GM12865 (cell line): ENCODE results near the gene GRB10.
"Not testable (repeated sequence)": the region's sequence is repeated elsewhere in the genome, so short reads cannot be mapped to it uniquely, and the experiment has no call there.

Experiments used
- DNase-seq: peaks from one replicate; pipeline ENCODE4 v3.0.0; 2010; ENCODE audit warnings: low read depth
- H3K4me3 ChIP-seq: 2 replicates; pipeline ENCODE4 v1.5.1; 2011; ENCODE audit warnings: mild to moderate bottlenecking, low read depth, low read length, control low read depth
- TF ChIP-seq, protein P1 (sequence below): IDR thresholded peaks from 2 replicates; pipeline ENCODE4 v1.5.1; 2011; ENCODE audit warnings: low read length, control low read depth, low read depth, inconsistent platforms; ENCODE audit not compliant: insufficient read depth; ENCODE audit errors: missing control alignments

The GRB10 gene

DNA sequence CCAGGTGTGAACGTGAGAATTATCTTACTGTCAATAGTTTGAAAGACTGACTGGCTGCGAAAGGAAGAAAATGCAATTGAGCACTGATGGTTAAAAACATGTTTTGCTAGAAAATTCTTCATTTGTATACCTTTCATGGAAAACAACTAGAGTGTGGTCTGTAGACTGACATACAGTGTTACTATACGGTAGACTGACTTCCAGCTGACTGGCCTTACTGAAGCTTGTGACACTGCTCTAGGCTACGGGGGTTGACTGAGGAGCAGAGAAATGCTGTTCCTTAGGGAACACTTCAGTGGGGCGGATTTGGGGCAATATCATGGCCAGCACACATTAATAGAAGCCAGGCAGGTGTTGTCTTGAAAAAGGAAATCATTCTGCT is 191.6 kb downstream of the GRB10 start:
- TF ChIP-seq, protein P1, sequence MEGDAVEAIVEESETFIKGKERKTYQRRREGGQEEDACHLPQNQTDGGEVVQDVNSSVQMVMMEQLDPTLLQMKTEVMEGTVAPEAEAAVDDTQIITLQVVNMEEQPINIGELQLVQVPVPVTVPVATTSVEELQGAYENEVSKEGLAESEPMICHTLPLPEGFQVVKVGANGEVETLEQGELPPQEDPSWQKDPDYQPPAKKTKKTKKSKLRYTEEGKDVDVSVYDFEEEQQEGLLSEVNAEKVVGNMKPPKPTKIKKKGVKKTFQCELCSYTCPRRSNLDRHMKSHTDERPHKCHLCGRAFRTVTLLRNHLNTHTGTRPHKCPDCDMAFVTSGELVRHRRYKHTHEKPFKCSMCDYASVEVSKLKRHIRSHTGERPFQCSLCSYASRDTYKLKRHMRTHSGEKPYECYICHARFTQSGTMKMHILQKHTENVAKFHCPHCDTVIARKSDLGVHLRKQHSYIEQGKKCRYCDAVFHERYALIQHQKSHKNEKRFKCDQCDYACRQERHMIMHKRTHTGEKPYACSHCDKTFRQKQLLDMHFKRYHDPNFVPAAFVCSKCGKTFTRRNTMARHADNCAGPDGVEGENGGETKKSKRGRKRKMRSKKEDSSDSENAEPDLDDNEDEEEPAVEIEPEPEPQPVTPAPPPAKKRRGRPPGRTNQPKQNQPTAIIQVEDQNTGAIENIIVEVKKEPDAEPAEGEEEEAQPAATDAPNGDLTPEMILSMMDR = no peak
- no peak overlapping the region for H3K4me3 ChIP-seq
- DNase-seq = no peak

DNA sequence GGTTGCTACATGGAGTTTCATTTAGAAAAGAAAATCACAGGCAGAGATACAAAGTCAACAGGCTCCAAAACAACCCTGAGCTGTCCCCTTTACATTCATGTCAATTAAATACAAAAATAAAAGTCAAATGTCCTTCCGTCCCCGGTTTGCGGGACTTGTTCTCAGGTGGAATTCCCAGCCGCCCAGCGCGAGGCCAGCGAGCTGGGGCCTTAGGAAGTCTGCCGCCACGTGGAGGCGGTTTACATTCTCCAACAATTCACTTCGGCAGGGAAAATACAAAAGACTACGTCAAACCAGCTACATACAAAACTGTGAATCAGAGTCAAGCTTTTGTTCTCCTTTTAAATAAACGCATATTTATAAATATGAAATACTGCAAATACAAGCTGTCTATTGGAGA is 192.2 kb downstream of the GRB10 start:
- TF ChIP-seq, protein P1 = no peak
- DNase-seq = no peak
- no peak overlapping the region for H3K4me3 ChIP-seq

DNA sequence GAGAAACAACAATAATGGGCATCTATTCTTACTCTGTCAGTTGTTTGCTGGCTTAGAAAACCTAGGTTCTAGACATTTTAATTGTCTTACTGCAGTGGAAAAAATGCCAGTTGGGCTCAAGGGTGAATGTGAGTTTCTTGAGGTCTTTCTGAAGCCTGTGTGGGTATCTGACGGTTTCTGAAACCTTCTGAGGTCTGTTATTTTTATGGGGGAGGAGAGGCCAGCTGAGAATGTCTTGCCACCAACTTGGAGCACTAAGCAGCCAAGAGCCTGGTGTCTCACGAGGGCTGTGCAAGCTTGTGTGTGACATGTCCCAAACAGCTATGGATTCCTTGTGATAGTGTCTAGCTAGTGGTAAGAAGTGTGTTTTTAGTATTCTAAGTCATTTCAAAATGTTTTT is 193.3 kb downstream of the GRB10 start:
- TF ChIP-seq, protein P1 = no peak
- no peak for DNase-seq
- H3K4me3 ChIP-seq = no peak overlapping the region

DNA sequence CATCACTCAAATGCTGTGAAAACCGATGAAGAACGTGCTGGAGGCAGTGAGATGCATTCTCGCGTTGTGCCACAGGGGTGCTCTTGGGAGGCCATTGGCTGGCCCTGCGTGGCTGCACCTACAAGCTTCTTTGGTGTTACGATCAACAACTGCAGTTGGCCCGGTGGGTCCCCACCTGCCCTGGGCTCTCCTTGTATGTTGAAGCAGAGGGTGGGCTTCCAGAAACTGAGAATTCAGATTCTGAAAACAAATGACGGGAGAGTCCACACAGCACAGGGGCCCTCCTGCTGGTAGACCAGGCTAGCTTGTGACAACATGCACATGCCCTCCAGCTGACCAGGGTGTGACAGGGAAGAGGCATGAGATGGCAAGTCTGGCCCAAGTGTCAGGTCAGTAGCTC is 193.8 kb downstream of the GRB10 start:
- TF ChIP-seq, protein P1 = no peak
- DNase-seq = no peak

DNA sequence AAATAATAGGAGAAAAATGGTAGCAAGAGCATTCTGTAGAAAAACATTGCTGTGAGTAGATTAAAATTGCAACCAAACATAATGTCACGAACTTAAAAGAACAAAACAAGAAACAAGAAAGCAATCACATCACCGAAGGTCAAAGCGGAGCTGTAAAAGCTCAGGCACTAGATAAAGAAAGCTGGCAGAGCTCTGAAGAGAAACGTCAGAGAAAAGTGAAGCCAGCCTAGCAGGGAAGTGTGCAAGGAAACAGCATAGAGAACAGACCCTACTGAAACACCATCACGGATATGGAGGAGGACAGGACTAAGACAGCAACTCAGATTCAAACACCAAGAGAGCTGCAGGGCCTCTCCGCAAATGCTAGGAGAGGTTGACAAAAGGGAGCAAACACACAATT is 195.0 kb downstream of the GRB10 start:
- TF ChIP-seq, protein P1 = no peak
- no peak overlapping the region for H3K4me3 ChIP-seq
- no peak for DNase-seq

More for the DNA sequence above, 193.8 kb downstream of the GRB10 start:
- H3K4me3 ChIP-seq = no peak overlapping the region

DNA sequence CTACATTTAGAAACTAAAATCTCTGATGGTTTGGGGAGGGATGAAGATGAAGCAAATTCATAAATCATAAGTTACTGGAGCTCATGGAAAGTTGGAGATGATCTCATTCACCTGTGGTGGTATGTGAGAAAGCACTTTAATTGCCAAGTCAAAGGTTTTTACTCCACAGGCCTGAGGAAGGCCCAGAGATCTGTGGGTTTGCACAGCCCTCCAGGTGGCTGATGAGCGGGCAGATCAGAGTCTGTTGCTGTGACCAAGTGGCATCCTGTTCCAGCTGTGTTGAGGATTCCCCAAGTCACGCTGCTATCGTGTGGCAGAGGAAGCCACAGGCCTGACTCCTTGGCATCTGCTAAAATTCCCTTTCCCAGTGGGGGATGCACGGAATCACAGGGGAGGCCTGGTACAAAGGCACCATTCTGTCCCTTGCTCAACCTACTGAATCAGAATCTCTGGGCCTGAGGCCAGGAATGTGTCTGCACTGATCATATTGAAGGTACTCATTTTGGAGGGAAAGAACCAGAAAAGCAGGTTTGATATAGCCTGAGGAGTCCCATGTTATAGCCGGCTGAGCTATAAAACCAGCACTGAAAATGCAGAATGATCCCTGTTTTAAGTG is 197.8 kb downstream of the GRB10 start:
- TF ChIP-seq, protein P1 = no peak
- no peak for DNase-seq
- no peak overlapping the region for H3K4me3 ChIP-seq

DNA sequence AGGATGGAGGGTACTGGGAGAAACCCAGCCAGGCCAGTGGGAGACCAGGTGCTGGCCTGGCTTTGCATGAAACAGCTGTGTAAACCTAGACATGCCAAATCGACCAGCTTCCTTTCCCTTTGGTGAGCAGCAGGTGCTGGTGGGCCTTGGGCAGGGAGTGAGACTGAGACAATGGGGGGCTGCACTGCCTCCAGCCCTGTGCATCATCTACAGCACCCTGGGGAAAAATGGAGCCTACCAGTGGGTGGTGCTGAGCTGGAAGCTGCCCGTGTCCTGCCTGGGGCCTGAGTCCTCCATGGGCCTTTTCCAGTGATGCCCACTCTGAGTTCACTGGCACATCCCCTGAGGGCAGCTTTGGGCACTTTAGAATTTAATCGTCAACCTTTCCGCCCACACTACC is 198.3 kb downstream of the GRB10 start:
- DNase-seq = no peak
- TF ChIP-seq, protein P1 = no peak
- H3K4me3 ChIP-seq = no peak overlapping the region

DNA sequence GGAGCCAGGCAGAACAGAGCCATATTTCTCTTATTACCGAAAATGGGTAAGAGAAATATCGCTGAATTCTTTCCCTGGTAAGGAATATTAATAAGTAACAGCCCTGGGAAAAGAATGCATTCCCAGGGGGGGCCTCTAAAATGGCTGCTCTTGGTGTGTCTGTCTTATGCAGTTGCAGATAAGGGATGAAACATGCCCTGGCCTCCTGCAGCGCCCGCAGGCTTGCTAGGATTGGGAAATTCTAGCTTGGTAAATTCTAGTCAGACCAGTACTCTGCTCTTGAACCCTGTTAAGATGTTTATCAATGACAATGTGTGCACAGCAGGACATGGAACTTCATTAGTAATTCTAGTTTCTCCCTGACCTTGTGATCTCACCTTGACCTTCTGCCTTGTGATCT is 199.4 kb downstream of the GRB10 start:
- DNase-seq, H3K4me3 ChIP-seq: not testable (repeated sequence)

DNA sequence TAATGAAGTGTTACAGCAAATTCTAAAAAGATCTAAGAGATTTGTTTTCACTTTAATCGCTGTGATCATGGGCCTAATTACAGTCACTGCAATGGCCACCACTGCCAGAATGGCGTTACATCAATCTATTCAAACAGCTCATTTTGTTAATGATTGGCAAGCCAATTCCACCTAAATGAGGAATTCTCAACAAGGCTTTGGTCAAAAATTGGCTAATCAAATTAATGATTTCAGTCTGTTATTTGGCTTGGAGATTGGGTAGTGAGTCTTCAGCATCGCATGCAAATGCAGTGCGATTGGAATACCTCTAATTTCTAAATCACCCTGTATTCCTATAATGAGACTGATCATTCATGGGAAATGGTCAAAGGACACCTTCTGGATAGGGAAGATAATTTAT is 200.4 kb downstream of the GRB10 start:
- DNase-seq, H3K4me3 ChIP-seq: not testable (repeated sequence)

DNA sequence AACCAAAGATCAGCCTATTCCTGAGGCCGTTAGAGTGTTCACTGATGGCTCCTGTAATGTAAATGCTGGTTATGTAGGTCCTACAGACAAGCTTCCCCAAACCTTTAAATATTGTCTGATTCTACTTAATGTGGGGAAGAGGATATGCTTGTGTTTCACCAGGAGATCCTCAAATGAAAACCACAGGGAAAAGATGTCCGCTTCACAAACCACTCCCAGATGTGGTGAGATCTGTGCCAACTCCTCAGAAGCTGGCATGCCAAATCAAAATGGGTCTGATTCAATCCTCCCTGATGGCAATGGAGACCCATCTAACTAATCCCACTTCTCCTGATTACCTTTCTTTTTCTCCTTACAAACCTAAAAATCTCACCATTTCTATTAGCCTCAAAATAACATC is 202.0 kb downstream of the GRB10 start:
- not testable (repeated sequence) for H3K4me3 ChIP-seq, DNase-seq
